A673 (cell line): ENCODE measurements around the gene ADAMTS15.

ENCODE experiments used
- EZH2 ChIP-seq: fragments of 200-600 bp; sonication (generic); IDR thresholded peaks from 2 replicates; pipeline ENCODE4 v1.6.1; 2017; ENCODE audit warnings: borderline replicate concordance, low read depth, mild to moderate bottlenecking, mixed read lengths, antibody characterized with exemption, low read length; ENCODE audit not compliant: poor library complexity, severe bottlenecking
- TF ChIP-seq, protein P1 (sequence below): fragments of 300-800, 200-600 bp; sonication (generic); conservative IDR thresholded peaks from 2 replicates; pipeline ENCODE4 v1.5.1; 2017; ENCODE audit warnings: low read depth, mild to moderate bottlenecking, antibody characterized with exemption, low read length, moderate library complexity, mixed read lengths

DNA sequence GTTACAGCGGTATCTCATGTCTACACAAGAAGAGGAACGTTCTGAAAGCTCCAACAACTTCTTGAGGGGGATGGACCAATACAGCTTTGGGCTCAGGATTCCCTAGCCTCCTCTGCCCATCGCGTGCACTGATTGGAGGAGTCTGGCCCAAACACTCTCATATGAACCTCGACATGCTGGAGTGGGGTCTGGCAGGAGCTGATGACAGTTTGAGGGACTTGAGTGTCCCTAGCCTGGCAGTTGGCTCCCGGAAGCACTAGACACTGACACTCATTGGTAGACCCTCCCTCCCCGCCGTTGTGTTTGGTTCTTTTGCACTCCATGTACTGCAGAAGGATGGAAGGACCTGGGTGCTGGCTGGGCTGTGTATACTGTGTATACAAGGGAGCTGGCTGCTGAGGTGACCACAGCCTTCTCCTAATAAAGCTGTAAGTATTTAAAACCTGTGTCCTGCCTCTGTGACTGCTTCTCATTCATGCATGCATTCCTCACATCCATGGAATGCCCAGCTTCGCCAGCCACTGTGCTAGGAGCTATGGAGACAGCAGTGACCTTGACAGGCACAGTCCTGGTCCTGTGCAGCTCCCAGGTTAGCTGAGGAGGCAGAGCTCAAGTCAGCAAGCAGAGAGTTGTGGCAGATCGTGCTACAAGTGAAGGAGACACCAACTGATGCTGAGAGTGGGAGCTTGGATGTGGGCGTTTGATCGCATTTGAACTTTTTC lies 27.9 kb downstream of the ADAMTS15 start:
- TF ChIP-seq, protein P1, sequence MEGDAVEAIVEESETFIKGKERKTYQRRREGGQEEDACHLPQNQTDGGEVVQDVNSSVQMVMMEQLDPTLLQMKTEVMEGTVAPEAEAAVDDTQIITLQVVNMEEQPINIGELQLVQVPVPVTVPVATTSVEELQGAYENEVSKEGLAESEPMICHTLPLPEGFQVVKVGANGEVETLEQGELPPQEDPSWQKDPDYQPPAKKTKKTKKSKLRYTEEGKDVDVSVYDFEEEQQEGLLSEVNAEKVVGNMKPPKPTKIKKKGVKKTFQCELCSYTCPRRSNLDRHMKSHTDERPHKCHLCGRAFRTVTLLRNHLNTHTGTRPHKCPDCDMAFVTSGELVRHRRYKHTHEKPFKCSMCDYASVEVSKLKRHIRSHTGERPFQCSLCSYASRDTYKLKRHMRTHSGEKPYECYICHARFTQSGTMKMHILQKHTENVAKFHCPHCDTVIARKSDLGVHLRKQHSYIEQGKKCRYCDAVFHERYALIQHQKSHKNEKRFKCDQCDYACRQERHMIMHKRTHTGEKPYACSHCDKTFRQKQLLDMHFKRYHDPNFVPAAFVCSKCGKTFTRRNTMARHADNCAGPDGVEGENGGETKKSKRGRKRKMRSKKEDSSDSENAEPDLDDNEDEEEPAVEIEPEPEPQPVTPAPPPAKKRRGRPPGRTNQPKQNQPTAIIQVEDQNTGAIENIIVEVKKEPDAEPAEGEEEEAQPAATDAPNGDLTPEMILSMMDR: no peak
- TF ChIP-seq EZH2: no peak
